SK-N-DZ (cell line): ENCODE data around the gene CCDC51. TPM values are rescaled to one million over a fixed set of nuclear protein-coding genes. Genes with fewer than 3 reads are reported as not detected.
"Not testable (repeated sequence)": the region's sequence is repeated elsewhere in the genome, so short reads cannot be mapped to it uniquely, and the experiment has no call there.

Source experiments
- DNase-seq: peaks from one replicate; pipeline ENCODE4 v3.0.0-alpha.2; 2015; ENCODE audit warnings: low spot score
- polyA plus RNA-seq, 2 experiments: library from polyadenylated mRNA; depleted of rRNA; stranded (reverse); fragments of >200 nt; gene quantifications; 2 replicates each; pipeline ENCODE4 v1.2.3, GENCODE V29; 2014

The CCDC51 gene
- polyA plus RNA-seq (2014; cell fraction: cytosol; rRNA removed): 46.3 and 51.8 TPM in 2 replicates
- 18.6 and 21.1 TPM in 2 replicates for polyA plus RNA-seq (2014; cell fraction: nucleus; rRNA removed)

GRCh38 chr3:48439820-48440589 is at the start of gene CCDC51, which contains the start of gene TMA7:
Gene CCDC51, minus strand, starts transcription at chr3:48440119. Its CDS starts 4,991 bp downstream, at chr3:48435128.
Gene TMA7, plus strand, starts transcription at chr3:48440257. Its CDS starts 40 bp downstream, at chr3:48440297.
- peak; percentile 96 for DNase-seq

- DNase-seq: no peak
Measured at GRCh38 chr3:48486952-48487351, 47.0 kb upstream of the CCDC51 start.

- DNase-seq: not testable (repeated sequence)
Measured at GRCh38 chr3:48482822-48483221, 42.9 kb upstream of the CCDC51 start.

- DNase-seq: not testable (repeated sequence)
Measured at GRCh38 chr3:48480891-48481290, 41.0 kb upstream of the CCDC51 start.

GRCh38 chr3:48478626-48479555 is 39.0 kb upstream of the CCDC51 start:
- DNase-seq: no peak

GRCh38 chr3:48477959-48478520 is 38.1 kb upstream of the CCDC51 start:
- no peak for DNase-seq

- no peak for DNase-seq
Measured at GRCh38 chr3:48476426-48477053, 36.6 kb upstream of the CCDC51 start.

GRCh38 chr3:48475188-48475587 is 35.3 kb upstream of the CCDC51 start:
- no peak for DNase-seq

GRCh38 chr3:48474619-48475018 is 34.7 kb upstream of the CCDC51 start:
- DNase-seq: no peak

GRCh38 chr3:48474031-48474430 is 34.1 kb upstream of the CCDC51 start:
- DNase-seq: not testable (repeated sequence)

GRCh38 chr3:48473617-48473952 is 33.7 kb upstream of the CCDC51 start:
- DNase-seq: no peak

- DNase-seq: peak; percentile 94
Measured at GRCh38 chr3:48472923-48473616, 33.2 kb upstream of the CCDC51 start.

- no peak for DNase-seq
Measured at GRCh38 chr3:48472673-48472922, 32.7 kb upstream of the CCDC51 start.

GRCh38 chr3:48470286-48470685 is 30.4 kb upstream of the CCDC51 start:
- no peak for DNase-seq

GRCh38 chr3:48469046-48469915 is 29.4 kb upstream of the CCDC51 start:
- DNase-seq: no peak

- DNase-seq: no peak
Measured at GRCh38 chr3:48468329-48468731, 28.4 kb upstream of the CCDC51 start.

GRCh38 chr3:48467473-48468267 is 27.8 kb upstream of the CCDC51 start:
- DNase-seq: no peak

GRCh38 chr3:48467110-48467454 is 27.2 kb upstream of the CCDC51 start:
- no peak for DNase-seq

- no peak for DNase-seq
Measured at GRCh38 chr3:48466386-48467109, 26.6 kb upstream of the CCDC51 start.
